Hepatocyte (in vitro differentiated cells): Measurements from ENCODE around the gene APOL5. TPM values are rescaled to one million over a fixed set of nuclear protein-coding genes. Genes with fewer than 3 reads are reported as not detected.
A peak's percentile ranks its signal among the peaks of the same experiment; 100 is the strongest.

Source experiments
- DNase-seq: peaks from one replicate; pipeline ENCODE4 v3.0.0-alpha.2; 2016; ENCODE audit warnings: low spot score
- H2AFZ ChIP-seq: fragments of 200-600 bp; sonication (generic); 2 replicates; pipeline ENCODE4 v1.6.0; 2016; ENCODE audit warnings: antibody characterized with exemption, mild to moderate bottlenecking
- H3K27ac ChIP-seq: fragments of 200-600 bp; sonication (generic); 2 replicates; pipeline ENCODE4 v1.5.1; 2016; ENCODE audit warnings: mild to moderate bottlenecking
- H3K27me3 ChIP-seq: fragments of 200-600 bp; sonication (generic); 2 replicates; pipeline ENCODE4 v1.6.1; 2016
- H3K36me3 ChIP-seq: fragments of 200-600 bp; sonication (generic); replicated peaks from 2 replicates; pipeline ENCODE4 v1.5.1; 2016; ENCODE audit warnings: low read depth; ENCODE audit not compliant: insufficient read depth
- H3K4me1 ChIP-seq: fragments of 200-600 bp; sonication (generic); 2 replicates; pipeline ENCODE4 v1.5.1; 2016; ENCODE audit warnings: mild to moderate bottlenecking, moderate library complexity; ENCODE audit not compliant: insufficient read depth
- H3K4me2 ChIP-seq: fragments of 200-600 bp; sonication (generic); 2 replicates; pipeline ENCODE4 v1.6.0; 2016
- H3K4me3 ChIP-seq: fragments of 200-600 bp; sonication (generic); 2 replicates; pipeline ENCODE4 v1.5.1; 2016; ENCODE audit warnings: mild to moderate bottlenecking
- H3K79me2 ChIP-seq: fragments of 200-600 bp; sonication (generic); 2 replicates; pipeline ENCODE4 v1.6.0; 2017; ENCODE audit warnings: mild to moderate bottlenecking
- H3K9me2 ChIP-seq: fragments of 200-600 bp; sonication (generic); replicated peaks from 2 replicates; pipeline ENCODE4 v1.6.0; 2017; ENCODE audit warnings: mild to moderate bottlenecking; ENCODE audit not compliant: insufficient read depth
- H3K9me3 ChIP-seq: fragments of 200-600 bp; sonication (generic); 2 replicates; pipeline ENCODE4 v1.5.1; 2016; ENCODE audit warnings: low read depth, mild to moderate bottlenecking
- H4K20me1 ChIP-seq: fragments of 200-600 bp; sonication (generic); 2 replicates; pipeline ENCODE4 v1.6.0; 2016; ENCODE audit warnings: mild to moderate bottlenecking; ENCODE audit not compliant: insufficient read depth, poor library complexity, severe bottlenecking
- EZH2 ChIP-seq: fragments of 200-600 bp; sonication (generic); IDR thresholded peaks from 2 replicates; pipeline ENCODE4 v1.6.1; 2016; ENCODE audit warnings: antibody characterized with exemption, mild to moderate bottlenecking, borderline replicate concordance
- EZH2phosphoT487 ChIP-seq: fragments of 200-600 bp; sonication (generic); IDR thresholded peaks from one replicate; pipeline ENCODE4 v1.6.1; 2018; ENCODE audit warnings: antibody characterized with exemption, mild to moderate bottlenecking, low read depth, moderate library complexity; ENCODE audit not compliant: unreplicated experiment, severe bottlenecking
- WGBS: methylation state at CpG from one replicate; pipeline ENCODE4 v1.1.6; 2016; ENCODE audit warnings: low lambda C conversion rate; ENCODE audit errors: missing lambda C conversion rate; 5-methylcytosine and 5-hydroxymethylcytosine counted together
- polyA plus RNA-seq: library from polyadenylated mRNA; unstranded; fragments of >200 nt; fragmentation: Nextera tagmentation; extraction: Ambion mirVana; gene quantifications from 2 replicates; pipeline ENCODE4 v1.2.1, GENCODE V29; 2016
- total RNA-seq: library from RNA; depleted of rRNA; stranded (reverse); fragments of >200 nt; gene quantifications from 2 replicates; pipeline ENCODE4 v1.2.3, GENCODE V29; 2014
- TF ChIP-seq, protein P1 (sequence below): fragments of 200-600 bp; sonication (generic); IDR thresholded peaks from 2 replicates; pipeline ENCODE4 v1.5.1; 2016; ENCODE audit warnings: antibody characterized with exemption, mild to moderate bottlenecking; ENCODE audit not compliant: poor library complexity

APOL5 gene
- total and polyA plus RNA-seq, 2 experiments from 2014 or later: not detected

DNA sequence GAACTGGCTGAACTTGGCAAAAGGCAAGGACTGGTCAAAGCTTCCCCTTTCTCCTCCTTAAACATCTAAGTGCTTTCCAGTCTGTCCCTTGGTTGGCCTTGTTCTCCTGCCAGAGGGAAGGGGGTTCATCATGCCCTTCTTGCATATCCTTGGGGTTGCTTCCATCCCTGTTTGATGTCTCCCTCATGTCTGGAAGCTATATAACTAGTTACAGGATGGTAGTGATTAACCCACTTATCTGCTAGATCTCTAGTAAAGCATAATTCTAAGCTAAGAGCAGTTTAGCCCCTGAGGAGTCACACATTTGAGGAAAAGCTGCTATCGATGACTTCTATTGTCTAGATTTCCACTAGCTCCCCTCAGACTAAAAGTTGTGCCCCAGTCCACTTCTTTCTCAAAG is 22.9 kb downstream of the APOL5 start:
- H3K4me1 ChIP-seq: peaks cover 10% of the 10 kb centered on the region
- H2AFZ ChIP-seq: no peak overlapping the region
- H4K20me1 ChIP-seq: no peaks in the 10 kb centered on the region
- H3K9me3 ChIP-seq: no peaks in the 10 kb centered on the region
- no peak overlapping the region for H3K4me2 ChIP-seq
- TF ChIP-seq, protein P1, sequence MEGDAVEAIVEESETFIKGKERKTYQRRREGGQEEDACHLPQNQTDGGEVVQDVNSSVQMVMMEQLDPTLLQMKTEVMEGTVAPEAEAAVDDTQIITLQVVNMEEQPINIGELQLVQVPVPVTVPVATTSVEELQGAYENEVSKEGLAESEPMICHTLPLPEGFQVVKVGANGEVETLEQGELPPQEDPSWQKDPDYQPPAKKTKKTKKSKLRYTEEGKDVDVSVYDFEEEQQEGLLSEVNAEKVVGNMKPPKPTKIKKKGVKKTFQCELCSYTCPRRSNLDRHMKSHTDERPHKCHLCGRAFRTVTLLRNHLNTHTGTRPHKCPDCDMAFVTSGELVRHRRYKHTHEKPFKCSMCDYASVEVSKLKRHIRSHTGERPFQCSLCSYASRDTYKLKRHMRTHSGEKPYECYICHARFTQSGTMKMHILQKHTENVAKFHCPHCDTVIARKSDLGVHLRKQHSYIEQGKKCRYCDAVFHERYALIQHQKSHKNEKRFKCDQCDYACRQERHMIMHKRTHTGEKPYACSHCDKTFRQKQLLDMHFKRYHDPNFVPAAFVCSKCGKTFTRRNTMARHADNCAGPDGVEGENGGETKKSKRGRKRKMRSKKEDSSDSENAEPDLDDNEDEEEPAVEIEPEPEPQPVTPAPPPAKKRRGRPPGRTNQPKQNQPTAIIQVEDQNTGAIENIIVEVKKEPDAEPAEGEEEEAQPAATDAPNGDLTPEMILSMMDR: no peak
- no peak for TF ChIP-seq EZH2
- TF ChIP-seq EZH2phosphoT487: no peak
- H3K9me2 ChIP-seq: no peaks in the 10 kb centered on the region
- H3K27ac ChIP-seq: no peak overlapping the region
- no peaks in the 10 kb centered on the region for H3K27me3 ChIP-seq
- DNase-seq: no peak
- no peak overlapping the region for H3K4me3 ChIP-seq
- WGBS: 39% methylated on average over 1 of the region's 1 CpG
- H3K36me3 ChIP-seq: no peaks in the 10 kb centered on the region
- no peaks in the 10 kb centered on the region for H3K79me2 ChIP-seq

DNA sequence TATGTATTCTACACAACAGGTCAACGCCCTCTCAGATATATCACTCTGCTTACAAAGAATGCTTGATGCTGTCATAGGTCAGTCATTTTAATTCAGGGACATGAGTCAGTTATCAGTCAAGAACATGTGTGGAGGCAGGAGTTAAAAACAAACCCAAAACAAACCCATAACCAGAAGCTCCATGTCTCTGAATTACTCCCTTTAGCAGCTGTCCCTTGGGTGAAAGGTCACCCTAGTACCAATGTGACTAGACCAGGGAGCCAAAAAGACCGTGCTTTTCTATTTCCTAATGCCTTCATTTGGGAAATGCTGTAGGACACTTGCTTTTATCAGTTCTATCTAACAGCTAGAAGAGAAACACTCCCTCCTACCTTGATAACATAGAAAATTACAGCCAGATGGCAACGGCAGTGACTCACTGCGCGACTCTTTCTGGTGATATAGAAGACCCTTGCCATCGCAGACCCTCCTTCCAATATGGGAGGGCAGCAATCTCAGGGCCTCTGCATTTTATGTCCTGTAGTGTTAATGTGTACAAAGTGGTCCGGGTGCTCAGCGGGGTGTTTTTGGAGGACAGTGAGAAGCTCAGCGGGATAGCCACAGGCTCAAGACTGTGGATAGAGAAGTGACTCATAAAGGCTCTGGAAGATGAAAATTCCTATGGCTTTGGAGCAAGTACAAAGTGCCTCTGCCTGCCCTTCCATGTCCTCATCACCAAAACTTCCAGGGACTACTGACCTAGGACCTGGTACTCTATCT is 24.8 kb downstream of the APOL5 start:
- TF ChIP-seq EZH2: no peak
- TF ChIP-seq, protein P1: no peak
- TF ChIP-seq EZH2phosphoT487: no peak
- H3K4me3 ChIP-seq: no peak overlapping the region
- H2AFZ ChIP-seq: no peak overlapping the region
- no peaks in the 10 kb centered on the region for H3K27me3 ChIP-seq
- H4K20me1 ChIP-seq: no peaks in the 10 kb centered on the region
- 56% methylated on average over 9 of the region's 9 CpGs for WGBS
- H3K36me3 ChIP-seq: no peaks in the 10 kb centered on the region
- peak overlapping the region; percentile 9 for H3K27ac ChIP-seq
- no peak for DNase-seq
- peaks cover 10% of the 10 kb centered on the region for H3K4me1 ChIP-seq
- H3K9me3 ChIP-seq: no peaks in the 10 kb centered on the region
- peaks cover 4% of the 10 kb centered on the region for H3K79me2 ChIP-seq
- H3K9me2 ChIP-seq: no peaks in the 10 kb centered on the region
- no peak overlapping the region for H3K4me2 ChIP-seq

DNA sequence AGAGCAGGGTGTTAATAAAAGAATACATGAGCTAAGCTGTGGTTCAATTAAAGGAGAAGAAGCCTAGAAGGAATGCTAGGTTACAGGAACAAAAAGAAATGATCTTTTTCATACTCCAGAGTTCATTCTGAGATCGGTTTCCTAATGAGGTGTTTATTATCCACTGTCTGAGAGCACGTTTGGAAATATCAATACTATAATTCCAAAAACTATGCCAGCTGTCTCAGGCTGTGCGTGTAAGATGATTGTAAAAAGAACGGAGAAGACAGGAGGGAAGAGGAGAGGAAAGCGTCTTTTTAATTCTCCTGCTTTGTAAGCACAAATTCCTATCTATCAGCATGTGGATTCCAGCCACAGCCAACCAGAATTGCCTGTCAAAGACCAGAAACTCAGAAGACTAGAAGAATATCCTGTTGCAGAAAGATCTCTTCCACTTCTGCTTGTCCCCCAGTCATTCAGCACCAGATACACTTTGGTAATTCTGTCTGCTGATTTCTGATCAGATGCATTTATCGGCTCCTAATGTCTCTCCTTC is 25.7 kb downstream of the APOL5 start:
- Histone ChIP-seq H3K36me3 (no peaks in the 10 kb centered on the region), H4K20me1 (no peaks in the 10 kb centered on the region), H3K4me1 (peaks cover 10% of the 10 kb centered on the region), H3K9me3 (no peaks in the 10 kb centered on the region), H3K4me2 (no peak overlapping the region), H3K27me3 (no peaks in the 10 kb centered on the region), H3K9me2 (no peaks in the 10 kb centered on the region), H3K27ac (peak overlapping the region; percentile 8), H3K79me2 (peaks cover 4% of the 10 kb centered on the region), H2AFZ (no peak overlapping the region), H3K4me3 (no peak overlapping the region)
- TF ChIP-seq, protein P1: no peak
- TF ChIP-seq EZH2 (no peak), EZH2phosphoT487 (no peak)
- WGBS: 54% methylated on average over 6 of the region's 6 CpGs
- no peak for DNase-seq
